ENCODE measurements around the gene SHPK.
A peak's percentile ranks its signal among the peaks of the same experiment; 100 is the strongest.

Gene SHPK, protein sequence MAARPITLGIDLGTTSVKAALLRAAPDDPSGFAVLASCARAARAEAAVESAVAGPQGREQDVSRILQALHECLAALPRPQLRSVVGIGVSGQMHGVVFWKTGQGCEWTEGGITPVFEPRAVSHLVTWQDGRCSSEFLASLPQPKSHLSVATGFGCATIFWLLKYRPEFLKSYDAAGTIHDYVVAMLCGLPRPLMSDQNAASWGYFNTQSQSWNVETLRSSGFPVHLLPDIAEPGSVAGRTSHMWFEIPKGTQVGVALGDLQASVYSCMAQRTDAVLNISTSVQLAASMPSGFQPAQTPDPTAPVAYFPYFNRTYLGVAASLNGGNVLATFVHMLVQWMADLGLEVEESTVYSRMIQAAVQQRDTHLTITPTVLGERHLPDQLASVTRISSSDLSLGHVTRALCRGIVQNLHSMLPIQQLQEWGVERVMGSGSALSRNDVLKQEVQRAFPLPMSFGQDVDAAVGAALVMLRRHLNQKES

GRCh38 chr17:3636154-3636907 is at the start of gene SHPK, which contains the start of gene CTNS:
SHPK (minus strand) TSS chr17:3636250; CDS start chr17:3636219, 31 bp downstream.
CTNS (plus strand) TSS chr17:3636760; CDS start chr17:3640207, 3,447 bp downstream.
- DNase-seq (ENCODE audit: low read depth): peak; percentile 76

GRCh38 chr17:3685174-3685573 is 49.1 kb upstream of the SHPK start:
- DNase-seq (ENCODE audit: low read depth): no peak

GRCh38 chr17:3683054-3683511 is 47.0 kb upstream of the SHPK start:
- DNase-seq (ENCODE audit: low read depth): no peak

GRCh38 chr17:3682033-3682432 is 46.0 kb upstream of the SHPK start:
- no peak for DNase-seq (ENCODE audit: low read depth)

DNA sequence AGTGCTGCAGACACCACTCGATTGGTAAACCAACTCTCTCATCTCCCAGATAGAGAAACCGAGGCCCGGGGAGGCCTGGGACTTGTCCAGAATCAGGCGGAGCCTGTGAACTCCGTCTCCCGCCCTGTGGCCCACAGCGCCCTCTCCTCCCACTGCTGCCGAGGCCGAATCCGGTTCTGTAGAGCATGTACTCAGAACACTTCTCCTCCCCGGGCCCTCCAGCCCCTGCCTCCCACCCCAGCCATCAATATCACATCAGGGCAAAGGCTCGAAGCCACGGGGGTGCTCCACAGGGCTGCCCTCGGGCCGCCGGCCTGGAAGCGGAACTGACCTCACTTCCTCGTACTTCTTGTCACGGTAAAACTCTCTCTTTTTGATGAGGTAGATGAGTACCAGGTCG is 45.5 kb upstream of the SHPK start:
- DNase-seq (ENCODE audit: low read depth): no peak

DNA sequence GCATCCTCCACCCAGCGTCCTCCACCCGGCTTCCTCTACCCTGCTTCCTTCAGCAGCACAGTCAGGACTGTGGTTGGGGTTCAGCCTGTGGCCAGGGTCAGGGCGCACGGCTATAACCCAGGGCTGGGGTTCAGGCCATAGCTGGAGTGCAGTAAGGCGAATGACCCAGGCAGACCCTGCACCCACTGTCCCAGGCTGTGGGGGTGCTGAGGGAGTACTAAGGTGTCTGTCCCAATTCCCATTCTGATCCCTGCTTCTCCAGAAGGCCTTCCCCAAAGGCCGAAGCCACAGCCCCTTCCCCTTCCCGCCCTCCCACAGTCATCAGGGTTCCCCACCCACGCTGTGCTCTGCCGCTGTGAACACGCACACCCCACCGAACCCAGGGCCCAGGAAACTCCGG is 45.0 kb upstream of the SHPK start:
- DNase-seq (ENCODE audit: low read depth): no peak

DNA sequence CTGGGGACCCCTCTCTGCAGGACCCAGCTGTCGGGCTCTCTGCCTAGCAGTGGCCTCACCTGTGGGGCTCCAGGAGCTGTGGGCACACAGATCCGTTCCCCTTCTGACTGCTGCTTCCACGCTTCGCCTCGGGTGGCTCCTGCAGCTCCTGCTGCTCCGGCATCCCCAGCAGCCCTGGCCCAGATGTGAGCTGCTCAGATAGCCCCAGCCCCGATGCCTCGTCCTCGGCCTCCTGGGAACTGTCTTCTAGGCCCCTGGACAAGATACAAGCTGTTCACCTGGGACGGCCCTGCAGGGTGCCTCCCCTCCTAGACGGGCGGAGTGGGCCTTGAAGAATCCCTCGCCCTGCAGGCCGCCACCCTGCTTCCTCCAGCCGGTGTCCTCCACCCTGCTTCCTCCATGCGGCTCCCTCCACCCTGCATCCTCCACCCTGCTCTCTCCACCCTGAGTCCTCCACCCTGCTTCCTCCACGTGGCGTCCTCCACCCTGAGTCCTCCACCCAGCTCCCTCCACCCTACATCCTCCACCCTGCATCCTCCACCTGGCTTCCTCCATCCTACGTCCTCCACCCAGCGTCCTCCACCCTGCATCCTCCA is 43.6 kb upstream of the SHPK start:
- no peak for DNase-seq (ENCODE audit: low read depth)

DNA sequence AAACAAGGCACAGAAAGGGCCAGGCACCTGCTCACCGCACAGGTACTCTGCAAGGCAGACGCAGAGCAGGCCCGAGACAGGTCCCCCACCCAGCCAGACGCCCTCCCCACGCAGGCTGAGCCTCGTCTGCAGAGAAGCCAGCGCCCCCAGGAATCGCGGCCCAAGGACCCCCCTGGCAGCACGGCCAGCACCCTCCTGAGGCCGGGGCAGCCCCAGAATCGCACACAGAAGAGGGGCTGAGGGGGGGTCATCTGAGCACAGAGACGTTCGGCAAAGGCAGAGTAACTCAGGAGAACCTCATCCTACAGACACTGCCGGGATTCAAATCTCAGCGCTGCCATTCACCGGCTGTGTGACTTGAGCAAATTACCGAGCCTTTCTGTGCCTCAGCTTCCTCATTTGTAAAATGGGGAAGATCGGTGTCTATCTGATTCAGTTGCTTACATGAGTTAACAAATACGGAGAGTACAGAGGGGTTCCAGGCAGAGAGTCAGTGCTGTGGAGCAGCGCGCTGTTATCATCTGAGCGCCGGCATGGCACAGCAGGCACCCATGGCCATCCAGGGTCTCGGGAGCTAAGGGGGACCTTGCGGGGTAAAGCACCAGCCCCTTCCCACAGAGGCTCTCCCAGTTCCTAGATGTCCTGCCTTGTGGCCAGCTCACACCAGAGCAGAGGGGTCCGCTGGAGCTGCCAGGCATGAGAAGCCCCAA is 42.9 kb upstream of the SHPK start:
- no peak for DNase-seq (ENCODE audit: low read depth)

GRCh38 chr17:3678095-3678820 is 42.2 kb upstream of the SHPK start:
- no peak for DNase-seq (ENCODE audit: low read depth)

DNA sequence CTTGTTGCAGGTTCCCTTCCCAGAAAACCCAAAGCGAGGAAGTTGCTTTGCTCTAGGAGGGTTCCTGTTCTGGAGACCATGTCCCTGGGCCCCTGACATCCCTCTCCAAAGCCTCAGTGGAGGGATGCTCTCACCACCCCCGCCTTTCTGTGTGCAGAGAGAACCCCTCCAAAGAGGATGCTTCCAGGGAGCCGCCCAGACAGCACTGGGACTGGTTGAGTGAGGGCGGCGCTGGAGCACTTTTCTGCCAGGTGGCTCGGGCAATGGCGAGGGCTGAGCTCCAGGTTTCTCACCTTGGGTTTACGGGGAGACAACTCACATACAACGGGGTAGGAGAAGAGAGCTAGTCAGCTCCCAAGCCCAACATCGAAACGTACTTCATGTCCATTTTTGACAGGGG is 39.8 kb upstream of the SHPK start:
- no peak for DNase-seq (ENCODE audit: low read depth)

DNA sequence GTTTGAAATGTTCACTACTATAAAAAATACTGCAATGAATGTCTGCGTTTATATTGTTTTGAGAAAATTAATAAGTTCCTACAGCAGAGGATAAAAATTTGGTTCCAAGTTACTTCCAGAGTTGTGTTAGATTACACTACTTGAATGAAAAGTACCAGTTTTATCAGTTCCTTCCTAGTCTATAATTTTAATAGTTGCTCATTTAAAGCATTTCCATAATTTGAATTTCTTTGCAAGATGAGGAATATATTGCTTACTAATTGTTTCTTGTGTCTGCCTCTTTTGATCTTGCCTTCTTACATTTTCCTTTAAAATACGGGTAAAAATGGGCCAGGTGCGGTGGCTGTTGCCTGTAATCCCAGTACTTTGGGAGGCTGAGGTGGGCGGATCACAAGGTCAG is 36.5 kb upstream of the SHPK start:
- no peak for DNase-seq (ENCODE audit: low read depth)

DNA sequence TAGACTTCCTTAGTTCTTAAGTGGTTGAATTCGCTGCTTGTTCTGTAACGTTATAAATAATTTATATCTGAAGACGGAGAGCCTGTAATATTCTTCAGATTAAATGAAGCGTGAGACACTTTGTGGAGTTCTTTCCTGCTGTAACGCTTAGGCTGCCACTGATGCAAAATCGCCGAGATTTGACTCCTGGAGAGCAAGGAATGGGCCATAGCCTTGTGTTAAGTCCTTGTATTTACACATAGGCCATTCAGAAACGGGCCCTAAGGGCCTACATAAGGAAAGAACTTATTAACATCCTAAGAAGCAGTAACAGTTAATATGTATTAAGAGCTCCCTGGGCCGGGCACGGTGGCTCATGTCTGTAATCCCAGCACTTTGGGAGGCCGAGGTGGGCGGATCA is 33.5 kb upstream of the SHPK start:
- no peak for DNase-seq (ENCODE audit: low read depth)

DNA sequence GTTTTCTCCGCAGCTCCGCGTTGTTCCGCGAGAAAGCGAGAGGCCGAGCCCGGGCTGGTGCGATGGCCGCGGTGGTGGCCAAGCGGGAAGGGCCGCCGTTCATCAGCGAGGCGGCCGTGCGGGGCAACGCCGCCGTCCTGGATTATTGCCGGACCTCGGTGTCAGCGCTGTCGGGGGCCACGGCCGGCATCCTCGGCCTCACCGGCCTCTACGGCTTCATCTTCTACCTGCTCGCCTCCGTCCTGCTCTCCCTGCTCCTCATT is 33.0 kb upstream of the SHPK start:
- no peak for DNase-seq (ENCODE audit: low read depth)

DNA sequence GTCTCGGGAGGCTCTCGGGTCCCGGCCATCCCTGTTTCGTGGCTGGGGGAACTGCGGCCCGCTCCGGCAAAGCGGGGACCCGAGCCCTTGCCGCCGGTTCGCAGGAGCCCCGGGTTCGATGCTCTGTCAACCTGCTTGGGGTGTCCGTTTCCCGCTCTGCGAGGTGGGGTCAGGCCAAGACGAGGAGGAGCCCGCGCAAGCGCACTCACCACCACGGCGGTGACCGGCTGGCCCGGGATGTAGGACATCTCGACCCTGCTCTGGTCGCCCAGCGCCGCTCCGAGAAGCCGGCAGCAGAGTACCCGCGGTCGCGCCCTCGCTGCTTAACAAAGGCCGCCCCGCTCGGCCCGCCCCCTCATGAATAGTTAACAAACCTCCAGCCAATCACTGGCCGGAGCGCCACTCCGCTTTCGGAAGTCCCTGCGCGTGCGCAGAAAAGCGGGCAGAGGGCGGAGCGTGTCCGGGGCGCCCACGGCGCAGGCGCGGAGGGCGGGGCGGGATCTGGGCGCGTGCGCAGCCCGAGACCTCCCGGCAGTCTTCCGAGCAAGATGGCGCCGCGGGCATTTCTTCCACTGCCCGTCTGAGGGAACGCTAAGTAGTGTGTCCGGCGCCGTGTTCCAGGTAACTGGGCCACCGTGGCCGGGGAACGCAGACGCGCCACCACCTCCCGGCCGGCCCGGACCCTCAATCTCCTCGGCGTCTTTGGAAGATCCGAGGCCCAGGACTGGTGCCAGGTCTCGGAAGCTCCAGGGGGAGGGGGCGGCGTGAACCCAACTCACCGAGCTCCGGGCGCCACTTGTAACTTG is 32.4 kb upstream of the SHPK start, which contains the start of the genes EMC6 and TAX1BP3:
TSS of gene EMC6 (plus strand) at position 534 of the 806 bp plus-strand sequence. CDS start 335 bp downstream, outside the sequence.
TSS of gene TAX1BP3 (minus strand) at position 300 of the 806 bp plus-strand sequence. CDS start at position 248, 52 bp downstream.
- DNase-seq (ENCODE audit: low read depth): peak; percentile 84

DNA sequence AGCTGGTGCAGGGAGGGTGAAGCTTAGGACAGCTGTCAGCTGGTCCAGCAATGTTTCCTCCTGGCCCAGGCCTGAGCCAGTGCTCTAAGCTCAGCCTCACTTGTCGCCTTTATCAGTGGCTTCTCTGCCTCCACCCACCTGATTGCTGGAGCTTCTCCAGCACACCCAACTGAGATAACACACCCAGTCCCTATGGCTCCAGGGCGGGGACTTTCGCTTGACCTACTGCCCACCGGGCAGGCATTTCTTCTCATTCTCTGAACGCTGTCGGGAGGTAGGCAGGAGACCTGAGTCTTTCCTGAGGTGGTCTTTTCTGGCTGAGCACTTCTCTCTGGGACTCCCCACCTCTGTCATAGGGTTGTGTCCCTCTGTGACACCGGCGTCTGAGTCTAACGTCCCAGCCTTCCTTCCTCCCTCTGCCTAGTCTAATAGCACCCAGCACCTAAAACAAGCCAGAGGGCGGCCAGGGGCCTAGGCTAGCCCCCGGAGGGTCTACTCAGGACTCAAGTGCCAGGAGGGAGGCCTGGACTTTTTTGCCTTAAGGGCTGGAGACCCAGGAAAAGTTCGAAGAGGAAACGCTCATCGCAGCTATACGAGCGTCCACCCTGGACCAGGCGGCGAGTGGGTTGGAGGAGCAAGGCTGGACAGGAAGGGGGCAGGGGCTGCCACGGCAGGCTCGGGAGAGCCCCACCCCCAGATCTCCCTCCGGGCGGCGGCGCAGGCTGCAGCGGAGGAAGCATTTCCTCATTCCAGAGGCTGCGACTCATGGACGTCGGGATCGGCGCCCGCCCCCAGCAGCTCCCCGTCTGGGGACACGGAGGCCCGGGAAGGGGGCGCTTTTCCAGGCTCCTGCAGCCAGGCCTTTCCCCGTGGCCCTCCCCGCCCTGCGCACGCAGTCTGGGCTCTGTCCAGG is 31.6 kb upstream of the SHPK start:
- peak; percentile 60 for DNase-seq (ENCODE audit: low read depth)

- no peak for DNase-seq (ENCODE audit: low read depth)
Measured at GRCh38 chr17:3666516-3666915, 30.5 kb upstream of the SHPK start.

GRCh38 chr17:3665834-3666233 is 29.8 kb upstream of the SHPK start:
- no peak for DNase-seq (ENCODE audit: low read depth)

GRCh38 chr17:3663102-3664011 is 27.3 kb upstream of the SHPK start:
- no peak for DNase-seq (ENCODE audit: low read depth)
